Naive thymus-derived CD4-positive, alpha-beta T cell (primary cell): Measurements from ENCODE around the gene PITPNM3. TPM values are rescaled to one million over a fixed set of nuclear protein-coding genes. Genes with fewer than 3 reads are reported as not detected.
"Not testable (repeated sequence)": the region's sequence is repeated elsewhere in the genome, so short reads cannot be mapped to it uniquely, and the experiment has no call there.

Experiments used
- ATAC-seq: fragments of 150-1000 bp; cut with Tn5 transposase; 2 replicates; pipeline ENCODE4 v1.10.0; 2021; ENCODE audit warnings: mild to moderate bottlenecking, moderate library complexity
- CTCF ChIA-PET: fragments of 350-600 bp; sonication (Branson Sonifier 250); formaldehyde crosslinking; loops from one replicate; lab custom pipeline; 2021; ENCODE audit warnings: antibody characterized with exemption; lab: Charles Lee
- POLR2A ChIA-PET: fragments of 350-600 bp; sonication (Branson Sonifier 250); formaldehyde crosslinking; loops from one replicate; lab custom pipeline; 2021; ENCODE audit warnings: antibody characterized with exemption, inconsistent platforms; lab: Charles Lee
- DNase-seq, 9 donors: peaks; one replicate each; pipeline versions ENCODE4 v3.0.0 to v3.0.0-alpha.2; 2020 to 2022; ENCODE audit warnings: mixed read lengths in 1 of 9
- H3K27ac ChIP-seq: one replicate; pipeline ENCODE4 v1.7.0; 2013; ENCODE audit warnings: mild to moderate bottlenecking, low read depth, low read length, moderate library complexity
- H3K27me3 ChIP-seq, 2 donors: one replicate each; pipeline ENCODE4 v1.7.0; 2013; ENCODE audit warnings: low read length in 2 of 2, mild to moderate bottlenecking in 2 of 2, moderate library complexity in 2 of 2; ENCODE audit not compliant: control insufficient read depth in 2 of 2, insufficient read depth in 2 of 2
- H3K36me3 ChIP-seq, 3 experiments: 1 replicate in 2 of 3; 2 replicates in 1 of 3; pipeline ENCODE4 v1.7.0; 2013; ENCODE audit warnings: low read length in 3 of 3, mild to moderate bottlenecking in 3 of 3, moderate library complexity in 1 of 3; ENCODE audit not compliant: insufficient read depth in 3 of 3, control insufficient read depth in 2 of 3
- H3K4me1 ChIP-seq, 2 donors: one replicate each; pipeline ENCODE4 v1.7.0; 2013; ENCODE audit warnings: low read length in 2 of 2, mild to moderate bottlenecking in 2 of 2, moderate library complexity in 1 of 2; ENCODE audit not compliant: control insufficient read depth in 2 of 2, insufficient read depth in 2 of 2
- H3K4me3 ChIP-seq: 2 replicates; pipeline ENCODE4 v1.7.0; 2013; ENCODE audit warnings: mild to moderate bottlenecking, low read length
- H3K9me3 ChIP-seq, 3 experiments: 1 replicate in 2 of 3; 2 replicates in 1 of 3; pipeline ENCODE4 v1.7.0; 2013; ENCODE audit warnings: low read length in 3 of 3; ENCODE audit not compliant: control insufficient read depth in 2 of 3
- H3K27ac Mint-ChIP-seq, 9 donors: one replicate each; pipeline ENCODE4 v1.8.0; 2020 to 2022; ENCODE audit warnings: mixed read lengths in 9 of 9, mild to moderate bottlenecking in 8 of 9, moderate library complexity in 5 of 9, inconsistent platforms in 2 of 9
- H3K27me3 Mint-ChIP-seq, 5 donors: one replicate each; pipeline ENCODE4 v1.8.0; 2021 to 2022; ENCODE audit warnings: mixed read lengths in 5 of 5, mild to moderate bottlenecking in 1 of 5
- H3K36me3 Mint-ChIP-seq, 5 donors: one replicate each; pipeline ENCODE4 v1.8.0; 2020 to 2022; ENCODE audit warnings: mixed read lengths in 5 of 5, mild to moderate bottlenecking in 3 of 5, inconsistent platforms in 1 of 5
- H3K4me1 Mint-ChIP-seq, 7 donors: one replicate each; pipeline ENCODE4 v1.8.0; 2020 to 2022; ENCODE audit warnings: mixed read lengths in 7 of 7, mild to moderate bottlenecking in 3 of 7, inconsistent platforms in 1 of 7
- H3K4me3 Mint-ChIP-seq, 10 donors: one replicate each; pipeline ENCODE4 v1.8.0; 2020 to 2022; ENCODE audit warnings: mild to moderate bottlenecking in 10 of 10, mixed read lengths in 10 of 10, moderate library complexity in 6 of 10, inconsistent platforms in 2 of 10
- H3K9me3 Mint-ChIP-seq, 11 donors: one replicate each; pipeline ENCODE4 v1.8.0; 2020 to 2022; ENCODE audit warnings: mixed read lengths in 11 of 11, mild to moderate bottlenecking in 4 of 11, inconsistent platforms in 1 of 11, moderate library complexity in 1 of 11
- intact Hi-C, 2 donors: fragments of 100-400 bp; cut with micrococcal nuclease; formaldehyde crosslinking; loops; one replicate each; pipeline ENCODE4 v1.15.1; 2023
- polyA plus RNA-seq, 2 donors: library from polyadenylated mRNA; unstranded; fragments of 300-500 nt; fragmentation: Illumina TruSeq; gene quantifications; one replicate each; pipeline ENCODE4 v1.2.3, GENCODE V29; 2021
- total RNA-seq, 6 experiments: library from RNA in 5 of 6; stranded (reverse) in 5 of 6; gene quantifications; 1 replicate in 5 of 6; 2 replicates in 1 of 6; pipeline ENCODE4 v1.2.3 and lab custom pipeline; 2021 to 2026

The PITPNM3 gene
- total and polyA plus RNA-seq, 7 experiments from 2014 or later, result 0.04 to 0.58 (median 0.50) TPM; not detected in 1

GRCh38 chr17:6596941-6597340 lies 40.6 kb upstream of the PITPNM3 start:
- POLR2A ChIA-PET, result no interaction called here
- no peak overlapping the region for H3K4me3 ChIP-seq
- Mint-ChIP-seq H3K4me1 (peaks cover 0 to 2% (median 0%) of the 10 kb centered on the region in 7 donors), H3K9me3 (peaks cover 0 to 1% (median 0%) of the 10 kb centered on the region in 11 donors), H3K27me3 (no peaks in the 10 kb centered on the region), H3K27ac (no peak overlapping the region), H3K36me3 (peaks cover 14 to 80% (median 40%) of the 10 kb centered on the region in 5 donors), H3K4me3 (no peak overlapping the region)
- H3K27me3 ChIP-seq, result no peaks in the 10 kb centered on the region
- peaks cover 1 to 52% (median 3%) of the 10 kb centered on the region in 3 experiments for H3K36me3 ChIP-seq
- ATAC-seq, result no peak
- intact Hi-C loops, result no loop called here
- CTCF ChIA-PET, result no interaction called here
- H3K4me1 ChIP-seq, result no peaks in the 10 kb centered on the region
- H3K27ac ChIP-seq, result no peak overlapping the region
- no peak for DNase-seq
- no peaks in the 10 kb centered on the region for H3K9me3 ChIP-seq

- H3K27me3 ChIP-seq, result no peaks in the 10 kb centered on the region
- intact Hi-C loops, result no loop called here
- Mint-ChIP-seq H3K36me3 (peaks cover 15 to 81% (median 43%) of the 10 kb centered on the region in 5 donors), H3K27ac (no peak overlapping the region), H3K27me3 (no peaks in the 10 kb centered on the region), H3K4me1 (peaks cover 0 to 4% (median 0%) of the 10 kb centered on the region in 7 donors), H3K9me3 (peaks cover 0 to 1% (median 0%) of the 10 kb centered on the region in 11 donors), H3K4me3 (no peak overlapping the region)
- H3K4me3 ChIP-seq, result no peak overlapping the region
- ATAC-seq (no peak), DNase-seq (no peak)
- ChIA-PET POLR2A (no interaction called here), CTCF (no interaction called here)
- no peaks in the 10 kb centered on the region for H3K4me1 ChIP-seq
- no peak overlapping the region for H3K27ac ChIP-seq
- peaks cover 0 to 57% (median 3%) of the 10 kb centered on the region in 3 experiments for H3K36me3 ChIP-seq
- H3K9me3 ChIP-seq, result no peaks in the 10 kb centered on the region
Observed at GRCh38 chr17:6596511-6596910, 40.2 kb upstream of the PITPNM3 start.

- H3K27ac Mint-ChIP-seq, result no peak overlapping the region
- no peaks in the 10 kb centered on the region for H3K27me3 Mint-ChIP-seq
- ChIA-PET POLR2A (no interaction called here), CTCF (no interaction called here)
- peaks cover 0 to 59% (median 3%) of the 10 kb centered on the region in 3 experiments for H3K36me3 ChIP-seq
- ATAC-seq (no peak), DNase-seq (no peak)
- H3K4me1 Mint-ChIP-seq, result peaks cover 0 to 4% (median 0%) of the 10 kb centered on the region in 7 donors
- no peaks in the 10 kb centered on the region for H3K4me1 ChIP-seq
- intact Hi-C loops, result no loop called here
- H3K27me3 ChIP-seq, result no peaks in the 10 kb centered on the region
- H3K4me3 ChIP-seq, result no peak overlapping the region
- no peak overlapping the region for H3K27ac ChIP-seq
- H3K9me3 ChIP-seq, result no peaks in the 10 kb centered on the region
- H3K36me3 Mint-ChIP-seq, result peaks cover 16 to 80% (median 44%) of the 10 kb centered on the region in 5 donors
- no peak overlapping the region for H3K4me3 Mint-ChIP-seq
- peaks cover 0 to 1% (median 0%) of the 10 kb centered on the region in 11 donors for H3K9me3 Mint-ChIP-seq
Observed at GRCh38 chr17:6596081-6596480, 39.7 kb upstream of the PITPNM3 start.

- peaks cover 24 to 79% (median 53%) of the 10 kb centered on the region in 5 donors for H3K36me3 Mint-ChIP-seq
- H3K27me3 ChIP-seq, result not testable (repeated sequence)
- peaks cover 0 to 70% (median 3%) of the 10 kb centered on the region in 3 experiments for H3K36me3 ChIP-seq
Observed at GRCh38 chr17:6593371-6593770, 37.0 kb upstream of the PITPNM3 start.

GRCh38 chr17:6592173-6592572 lies 35.8 kb upstream of the PITPNM3 start:
- ATAC-seq, result no peak
- H3K36me3 Mint-ChIP-seq, result peaks cover 35 to 84% (median 64%) of the 10 kb centered on the region in 5 donors
- no peaks in the 10 kb centered on the region for H3K27me3 Mint-ChIP-seq
- no peaks in the 10 kb centered on the region for H3K27me3 ChIP-seq
- H3K9me3 ChIP-seq, result no peaks in the 10 kb centered on the region
- DNase-seq, result no peak
- intact Hi-C loops, result no loop called here
- H3K4me3 ChIP-seq, result no peak overlapping the region
- ChIA-PET POLR2A (no interaction called here), CTCF (no interaction called here)
- no peaks in the 10 kb centered on the region for H3K4me1 ChIP-seq
- no peak overlapping the region for H3K4me3 Mint-ChIP-seq
- H3K9me3 Mint-ChIP-seq, result peaks cover 0 to 1% (median 0%) of the 10 kb centered on the region in 11 donors
- no peak overlapping the region for H3K27ac ChIP-seq
- peak overlapping the region in 1 of 9 donors; percentile 2 for H3K27ac Mint-ChIP-seq
- H3K4me1 Mint-ChIP-seq, result peaks cover 0 to 4% (median 0%) of the 10 kb centered on the region in 7 donors
- peaks cover 0 to 80% (median 3%) of the 10 kb centered on the region in 3 experiments for H3K36me3 ChIP-seq

More at GRCh38 chr17:6593371-6593770, 37.0 kb upstream of the PITPNM3 start:
- H3K4me3 ChIP-seq, CTCF ChIA-PET, H3K4me3 Mint-ChIP-seq, ATAC-seq, DNase-seq, H3K4me1 Mint-ChIP-seq, POLR2A ChIA-PET, intact Hi-C loops, H3K9me3 ChIP-seq, H3K27ac Mint-ChIP-seq, H3K27me3 Mint-ChIP-seq, H3K9me3 Mint-ChIP-seq, H3K4me1 ChIP-seq, H3K27ac ChIP-seq: not testable (repeated sequence)

GRCh38 chr17:6591599-6592158 lies 35.3 kb upstream of the PITPNM3 start:
- no peaks in the 10 kb centered on the region for H3K9me3 ChIP-seq
- H3K27me3 Mint-ChIP-seq, result no peaks in the 10 kb centered on the region
- no peak overlapping the region for H3K4me3 ChIP-seq
- H3K36me3 Mint-ChIP-seq, result peaks cover 35 to 81% (median 61%) of the 10 kb centered on the region in 5 donors
- H3K27ac Mint-ChIP-seq, result peak overlapping the region in 1 of 9 donors; percentile 2
- ATAC-seq, result no peak
- DNase-seq, result no peak
- peaks cover 0 to 1% (median 0%) of the 10 kb centered on the region in 11 donors for H3K9me3 Mint-ChIP-seq
- no peaks in the 10 kb centered on the region for H3K27me3 ChIP-seq
- H3K27ac ChIP-seq, result no peak overlapping the region
- H3K4me1 Mint-ChIP-seq, result peaks cover 0 to 4% (median 0%) of the 10 kb centered on the region in 7 donors
- H3K36me3 ChIP-seq, result peaks cover 0 to 81% (median 3%) of the 10 kb centered on the region in 3 experiments
- H3K4me3 Mint-ChIP-seq, result no peak overlapping the region
- POLR2A ChIA-PET, result no interaction called here
- intact Hi-C loops, result no loop called here
- no peaks in the 10 kb centered on the region for H3K4me1 ChIP-seq
- CTCF ChIA-PET, result no interaction called here
